ENCODE measurements around the gene NBEAL2.

The NBEAL2 gene

GRCh38 chr3:46978381-46978780 lies 1.1 kb upstream of the NBEAL2 start (continued):
- TF ChIP-seq ZBTB10 (tag by site-specific recombination; IDR thresholded peaks at IDR 0.05) = no peak
- TF ChIP-seq ZNF529 (tag by site-specific recombination; IDR thresholded peaks at IDR 0.05; ENCODE audit: insufficient replicate concordance) = no peak
- no peak for TF ChIP-seq ZXDB (tag by site-specific recombination; IDR thresholded peaks at IDR 0.05)
- TF ChIP-seq ZNF660 (tag by site-specific recombination; IDR thresholded peaks at IDR 0.05) = no peak
- TF ChIP-seq ZBTB48 (tag by site-specific recombination; IDR thresholded peaks at IDR 0.05) = no peak
- no peak for TF ChIP-seq ZNF404 (tag by site-specific recombination; IDR thresholded peaks at IDR 0.05)
- TF ChIP-seq ZNF2 (tag by site-specific recombination; IDR thresholded peaks at IDR 0.05) = no peak

GRCh38 chr3:46979958-46980497 lies 562 bp downstream of the NBEAL2 start:
- H3K27ac ChIP-seq (ENCODE audit: extremely low read depth, low read depth, low read length) = peak overlapping the region; percentile 46; the same call in 1 of the 2 replicates
- H3K36me3 ChIP-seq (ENCODE audit: control insufficient read depth in 2 of 2, insufficient read depth in 1 of 2, low read length in 2 of 2) = no peaks in the 10 kb centered on the region
- ChIA-PET POLR2A (interaction anchor here (0.5 to 1.5 kb wide), 7 partner anchors 12 to 184 kb away, joined by 3 to 5 read pairs (median 4); partner anchors contain the start of gene SETD2), CTCF (interaction anchor here (1.0 to 2.8 kb wide), 2 partner anchors 19 to 45 kb away, joined by 4 to 6 read pairs; no protein-coding TSS in a partner anchor)
- H3K4me1 ChIP-seq (ENCODE audit: control insufficient read depth, insufficient read depth, low read length) = no peaks in the 10 kb centered on the region
- no peaks in the 10 kb centered on the region for H3K9me3 ChIP-seq (ENCODE audit: control insufficient read depth, insufficient read depth, low read depth, low read length)
- peak; percentile 15 for TF ChIP-seq ZBTB26 (tag by site-specific recombination; optimal IDR thresholded peaks at IDR 0.05)
- no peak for TF ChIP-seq ZNF138 (tag by site-specific recombination; IDR thresholded peaks at IDR 0.05; ENCODE audit: borderline replicate concordance)
- peak overlapping the region; percentile 61 for H3K4me3 ChIP-seq (ENCODE audit: low read depth, low read length)

GRCh38 chr3:46981932-46982471 lies 2.5 kb downstream of the NBEAL2 start:
- peak; percentile 21; the same call in 1 of the 2 replicates for TF ChIP-seq ZNF341 (tag by site-specific recombination; IDR thresholded peaks at IDR 0.05; ENCODE audit: low read depth)
- no peak for TF ChIP-seq TRIM28 (IDR thresholded peaks at IDR 0.05; ENCODE audit: borderline replicate concordance, low read length)
- TF ChIP-seq KLF17 (tag by site-specific recombination; IDR thresholded peaks at IDR 0.05) = no peak
- ChIA-PET POLR2A (no interaction called here), CTCF (no interaction called here)
- Histone ChIP-seq H3K4me1 (ENCODE audit: control insufficient read depth, insufficient read depth, low read length) (no peaks in the 10 kb centered on the region), H3K4me3 (ENCODE audit: low read depth, low read length) (no peak overlapping the region), H3K9me3 (ENCODE audit: control insufficient read depth, insufficient read depth, low read depth, low read length) (no peaks in the 10 kb centered on the region), H3K36me3 (ENCODE audit: control insufficient read depth in 2 of 2, insufficient read depth in 1 of 2, low read length in 2 of 2) (no peaks in the 10 kb centered on the region), H3K27ac (ENCODE audit: extremely low read depth, low read depth, low read length) (no peak overlapping the region)

- ChIA-PET POLR2A (no interaction called here), CTCF (no interaction called here)
- H3K9me3 ChIP-seq (ENCODE audit: control insufficient read depth, insufficient read depth, low read depth, low read length) = no peaks in the 10 kb centered on the region
- no peak overlapping the region for H3K27ac ChIP-seq (ENCODE audit: extremely low read depth, low read depth, low read length)
- H3K36me3 ChIP-seq (ENCODE audit: control insufficient read depth in 2 of 2, insufficient read depth in 1 of 2, low read length in 2 of 2) = no peaks in the 10 kb centered on the region
- no peak overlapping the region for H3K4me3 ChIP-seq (ENCODE audit: low read depth, low read length)
- H3K4me1 ChIP-seq (ENCODE audit: control insufficient read depth, insufficient read depth, low read length) = no peaks in the 10 kb centered on the region
- TF ChIP-seq OVOL3 (tag by site-specific recombination; IDR thresholded peaks at IDR 0.05) = no peak
- TF ChIP-seq GLIS2 (tag by site-specific recombination; IDR thresholded peaks at IDR 0.05) = no peak
- no peak for TF ChIP-seq ZNF239 (tag by site-specific recombination; IDR thresholded peaks at IDR 0.05)
- no peak for TF ChIP-seq ZNF214 (tag by site-specific recombination; IDR thresholded peaks at IDR 0.05; ENCODE audit: borderline replicate concordance)
- TF ChIP-seq PRDM10 (tag by site-specific recombination; IDR thresholded peaks at IDR 0.05) = no peak
- TF ChIP-seq ZNF132 (tag by site-specific recombination; IDR thresholded peaks at IDR 0.05; ENCODE audit: borderline replicate concordance) = no peak
- TF ChIP-seq KLF7 (tag by site-specific recombination; IDR thresholded peaks at IDR 0.05; ENCODE audit: borderline replicate concordance) = no peak
Measured at GRCh38 chr3:46982546-46982945, 3.1 kb downstream of the NBEAL2 start.

Measured in HEK293 (cell line).